Endothelial cell of umbilical vein (primary cell): Measurements from ENCODE around the gene CRYBG2. TPM values are rescaled to one million over a fixed set of nuclear protein-coding genes. Genes with fewer than 3 reads are reported as not detected.

Source experiments
- BruUV-seq: library from RNA; stranded (reverse); fragments of 400-500 nt; replicated peaks from 2 replicates; lab custom pipeline; 2021; lab: Mats Ljungman, UMichigan
- CTCF ChIA-PET: fragments of 300-600, 350-600 bp; sonication (Branson Sonifier 250); formaldehyde crosslinking; loops from one replicate; lab custom pipeline; 2021; ENCODE audit warnings: antibody characterized with exemption, inconsistent platforms; lab: Charles Lee
- POLR2A ChIA-PET: fragments of 300-600, 350-600 bp; sonication (Branson Sonifier 250); formaldehyde crosslinking; loops from one replicate; lab custom pipeline; 2021; ENCODE audit warnings: antibody characterized with exemption, inconsistent platforms; lab: Charles Lee
- DNase-seq: peaks from one replicate; pipeline ENCODE4 v3.0.0-alpha.2; 2011; ENCODE audit warnings: low read depth, low spot score
- FAIRE-seq: peaks from 2 replicates; lab custom pipeline; 2011; peaks lifted over from hg19 to GRCh38; lab: Jason Lieb, UNC
- H2AFZ ChIP-seq: 2 replicates; pipeline ENCODE4 v1.6.0; 2012; ENCODE audit warnings: low read depth, low read length, control low read depth, inconsistent platforms
- H3K27ac ChIP-seq: 2 replicates; pipeline ENCODE4 v1.5.1; 2011; ENCODE audit warnings: low read depth, mild to moderate bottlenecking, control low read depth, low read length, moderate library complexity; ENCODE audit not compliant: insufficient read depth
- H3K27me3 ChIP-seq, 2 experiments: 2 replicates each; pipeline versions ENCODE4 v1.6.0 to v1.6.1; 2011; ENCODE audit warnings: low read length in 2 of 2, mixed read lengths in 1 of 2; ENCODE audit not compliant: control insufficient read depth in 2 of 2, insufficient read depth in 2 of 2
- H3K36me3 ChIP-seq, 2 experiments: 2 replicates in 1 of 2; 3 replicates in 1 of 2; pipeline ENCODE4 v1.5.1; 2011; ENCODE audit warnings: low read length in 2 of 2, mild to moderate bottlenecking in 1 of 2, moderate library complexity in 1 of 2; ENCODE audit not compliant: control insufficient read depth in 2 of 2, insufficient read depth in 2 of 2; ENCODE audit errors: extremely low read depth in 1 of 2
- H3K4me1 ChIP-seq: 3 replicates; pipeline ENCODE4 v1.5.1; 2011; ENCODE audit warnings: mild to moderate bottlenecking, low read length; ENCODE audit not compliant: control insufficient read depth, insufficient read depth; ENCODE audit errors: extremely low read depth
- H3K4me2 ChIP-seq: 2 replicates; pipeline ENCODE4 v1.6.1; 2011; ENCODE audit warnings: low read length, control low read depth, mixed read lengths; ENCODE audit not compliant: insufficient read depth
- H3K4me3 ChIP-seq, 3 experiments: fragments of 200-600 bp in 1 of 3; sonication (generic), shearing (Covaris generic) in 1 of 3; replicated peaks in 1 of 3; 2 replicates each; pipeline ENCODE4 v1.5.1; 2011 to 2016; ENCODE audit warnings: control low read depth in 3 of 3, low read length in 3 of 3, mild to moderate bottlenecking in 2 of 3, inconsistent platforms in 1 of 3, low read depth in 1 of 3, moderate library complexity in 1 of 3; ENCODE audit not compliant: insufficient read depth in 1 of 3
- H3K79me2 ChIP-seq: 2 replicates; pipeline ENCODE4 v1.6.0; 2012; ENCODE audit warnings: low read length, inconsistent platforms; ENCODE audit not compliant: control insufficient read depth, insufficient read depth
- H3K9ac ChIP-seq: replicated peaks from 2 replicates; pipeline ENCODE3; 2011; ENCODE audit warnings: low read length, control low read depth; ENCODE audit not compliant: insufficient read depth; ENCODE audit errors: extremely low read depth
- H3K9me1 ChIP-seq: replicated peaks from 3 replicates; pipeline ENCODE4 v1.6.0; 2011; ENCODE audit warnings: mild to moderate bottlenecking, low read length; ENCODE audit not compliant: control insufficient read depth, insufficient read depth; ENCODE audit errors: extremely low read depth
- H3K9me3 ChIP-seq: replicated peaks from 2 replicates; pipeline ENCODE4 v1.5.1; 2012; ENCODE audit warnings: low read length, inconsistent platforms; ENCODE audit not compliant: control insufficient read depth, insufficient read depth
- H4K20me1 ChIP-seq: replicated peaks from 2 replicates; pipeline ENCODE3; 2011; ENCODE audit warnings: mild to moderate bottlenecking, low read length; ENCODE audit not compliant: control insufficient read depth, insufficient read depth; ENCODE audit errors: extremely low read depth
- EZH2 ChIP-seq: IDR thresholded peaks from 2 replicates; pipeline ENCODE4 v1.6.1; 2012; ENCODE audit warnings: borderline replicate concordance, low read depth, mild to moderate bottlenecking, moderate library complexity, low read length, inconsistent platforms; ENCODE audit not compliant: severe bottlenecking
- FOS ChIP-seq: IDR thresholded peaks from 2 replicates; pipeline ENCODE4 v1.6.1; 2011; ENCODE audit warnings: mild to moderate bottlenecking, low read length, moderate library complexity, borderline replicate concordance; ENCODE audit not compliant: insufficient read depth
- GATA2 ChIP-seq: IDR thresholded peaks from 2 replicates; pipeline ENCODE4 v1.7.0; 2011; ENCODE audit warnings: low read depth, mild to moderate bottlenecking, moderate library complexity, mixed read lengths, low read length; ENCODE audit not compliant: insufficient read length, insufficient read depth
- JUN ChIP-seq: IDR thresholded peaks from 2 replicates; pipeline ENCODE4 v1.6.1; 2011; ENCODE audit warnings: borderline replicate concordance, low read depth; ENCODE audit not compliant: insufficient read length, insufficient read depth
- MYC ChIP-seq: IDR thresholded peaks from one replicate; pipeline ENCODE4 v1.6.1; 2011; ENCODE audit warnings: mild to moderate bottlenecking, low read depth, low read length
- POLR2A ChIP-seq: IDR thresholded peaks from 2 replicates; pipeline ENCODE4 v1.6.1; 2012; ENCODE audit warnings: low read depth, mild to moderate bottlenecking, control low read depth, low read length
- POLR2AphosphoS5 ChIP-seq: IDR thresholded peaks from 2 replicates; pipeline ENCODE4 v1.6.1; 2012; ENCODE audit warnings: low read depth, mild to moderate bottlenecking, control low read depth, low read length, moderate library complexity; ENCODE audit not compliant: insufficient read depth
- dilution Hi-C: fragments of 300-500 bp; cut with MboI; formaldehyde crosslinking; loops from one replicate; pipeline ENCODE4 v1.15.0; 2019; ENCODE audit warnings: low sequenced_read_pairs; ENCODE audit not compliant: extremely low pct_ligation_motif_present
- intact Hi-C: fragments of 100-400 bp; cut with micrococcal nuclease; formaldehyde crosslinking; loops from one replicate; pipeline ENCODE4 v1.10.0; 2022
- polyA plus RNA-seq, 4 experiments: library from polyadenylated mRNA; depleted of rRNA in 3 of 4; stranded (reverse) in 3 of 4; unstranded in 1 of 4; fragments of >200 nt; gene quantifications; 2 replicates each; pipeline versions ENCODE4 v1.2.1 to v1.2.3, GENCODE V29; 2011 to 2012; ENCODE audit warnings: missing spikeins in 1 of 4
- total RNA-seq: library from RNA; stranded (reverse); gene quantifications from 2 replicates; pipeline ENCODE4 v1.2.3, GENCODE V29; 2021
- TF ChIP-seq, protein P1 (sequence below): IDR thresholded peaks from 2 replicates; pipeline ENCODE4 v1.6.1; 2011; ENCODE audit not compliant: insufficient read depth, insufficient read length
- TF ChIP-seq, protein P2 (sequence below), 2 donors: IDR thresholded peaks; 1 replicate in 1 of 2; 2 replicates in 1 of 2; pipeline ENCODE4 v1.5.1; 2011; ENCODE audit warnings: low read length in 2 of 2, mild to moderate bottlenecking in 2 of 2, moderate library complexity in 2 of 2, control low read depth in 1 of 2, inconsistent platforms in 1 of 2, low read depth in 1 of 2; ENCODE audit not compliant: insufficient read depth in 1 of 2; ENCODE audit errors: extremely low read depth in 1 of 2

Gene CRYBG2
- total and polyA plus RNA-seq, 2 donors (not counting 3 experiments of a cell fraction or from before 2014, with no cell fraction given), result not detected

DNA sequence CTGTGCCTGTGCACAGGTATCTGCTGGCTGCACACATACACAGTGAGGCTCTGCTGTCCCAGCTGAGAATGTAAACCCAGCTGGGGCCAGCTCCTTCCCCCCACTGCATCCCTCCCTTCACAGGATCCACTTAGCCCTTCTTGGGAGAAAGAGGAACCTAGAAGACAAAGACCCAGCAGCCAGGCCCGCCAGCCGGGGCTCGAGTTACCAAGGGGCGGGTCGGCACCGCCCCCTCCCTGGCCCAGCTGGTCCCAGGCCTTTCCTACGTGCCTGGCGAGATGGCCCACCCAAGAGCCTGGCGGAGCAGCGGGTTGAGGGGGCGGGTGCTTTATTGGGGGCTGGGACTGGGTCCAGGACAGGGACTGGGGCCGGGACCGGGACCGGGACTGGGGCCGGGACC lies 72.0 kb downstream of the CRYBG2 start:
- FAIRE-seq (no peak), DNase-seq (no peak)
- H4K20me1 ChIP-seq, result no peaks in the 10 kb centered on the region
- H3K27ac ChIP-seq, result no peak overlapping the region
- H3K9me1 ChIP-seq, result no peaks in the 10 kb centered on the region
- no peak overlapping the region for H3K4me2 ChIP-seq
- H3K9ac ChIP-seq, result no peak overlapping the region
- ChIA-PET CTCF (interaction anchor here (9.1 kb wide), 1 partner anchor 38 kb away, joined by 132 read pairs; the partner anchor contains the start of gene CD52), POLR2A (no interaction called here)
- no peaks in the 10 kb centered on the region for H3K9me3 ChIP-seq
- peaks cover 39% of the 10 kb centered on the region for H3K4me1 ChIP-seq
- no peak overlapping the region for H3K4me3 ChIP-seq
- no TSS peak for BruUV-seq
- intact Hi-C loops, result no loop called here
- no peak overlapping the region for H2AFZ ChIP-seq
- no peaks in the 10 kb centered on the region for H3K27me3 ChIP-seq
- peaks cover 31% of the 10 kb centered on the region for H3K79me2 ChIP-seq
- dilution Hi-C loops, result no loop called here
- TF ChIP-seq EZH2 (no peak), FOS (no peak), POLR2AphosphoS5 (no peak), JUN (no peak), POLR2A (no peak), MYC (no peak), GATA2 (no peak)
- TF ChIP-seq, protein P1, sequence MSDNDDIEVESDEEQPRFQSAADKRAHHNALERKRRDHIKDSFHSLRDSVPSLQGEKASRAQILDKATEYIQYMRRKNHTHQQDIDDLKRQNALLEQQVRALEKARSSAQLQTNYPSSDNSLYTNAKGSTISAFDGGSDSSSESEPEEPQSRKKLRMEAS, result no peak
- TF ChIP-seq, protein P2, sequence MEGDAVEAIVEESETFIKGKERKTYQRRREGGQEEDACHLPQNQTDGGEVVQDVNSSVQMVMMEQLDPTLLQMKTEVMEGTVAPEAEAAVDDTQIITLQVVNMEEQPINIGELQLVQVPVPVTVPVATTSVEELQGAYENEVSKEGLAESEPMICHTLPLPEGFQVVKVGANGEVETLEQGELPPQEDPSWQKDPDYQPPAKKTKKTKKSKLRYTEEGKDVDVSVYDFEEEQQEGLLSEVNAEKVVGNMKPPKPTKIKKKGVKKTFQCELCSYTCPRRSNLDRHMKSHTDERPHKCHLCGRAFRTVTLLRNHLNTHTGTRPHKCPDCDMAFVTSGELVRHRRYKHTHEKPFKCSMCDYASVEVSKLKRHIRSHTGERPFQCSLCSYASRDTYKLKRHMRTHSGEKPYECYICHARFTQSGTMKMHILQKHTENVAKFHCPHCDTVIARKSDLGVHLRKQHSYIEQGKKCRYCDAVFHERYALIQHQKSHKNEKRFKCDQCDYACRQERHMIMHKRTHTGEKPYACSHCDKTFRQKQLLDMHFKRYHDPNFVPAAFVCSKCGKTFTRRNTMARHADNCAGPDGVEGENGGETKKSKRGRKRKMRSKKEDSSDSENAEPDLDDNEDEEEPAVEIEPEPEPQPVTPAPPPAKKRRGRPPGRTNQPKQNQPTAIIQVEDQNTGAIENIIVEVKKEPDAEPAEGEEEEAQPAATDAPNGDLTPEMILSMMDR (IDR thresholded peaks at IDR 0.05; ENCODE audit: extremely low read depth in 1 of 2, insufficient read depth in 1 of 2, low read depth in 1 of 2, low read length in 2 of 2), result no peak
- H3K36me3 ChIP-seq, result peaks cover under 1 to 10% of the 10 kb centered on the region in 2 experiments
